Activated CD4-positive, alpha-beta T cell treated with anti-CD3 and anti-CD28 coated beads, Interleukin-2, amount 50 U/mL, for 4 hours (primary cell): ENCODE measurements around the gene MYL6B.

ENCODE experiments used
- DNase-seq, 2 experiments: peaks; one replicate each; pipeline ENCODE4 v3.0.0-alpha.2; 2020

Gene MYL6B

GRCh38 chr12:56124133-56124532, 28.3 kb upstream of the MYL6B start:
- DNase-seq: no peak

- no peak for DNase-seq
Measured at GRCh38 chr12:56126732-56127239, 25.6 kb upstream of the MYL6B start.

- no peak for DNase-seq
Measured at GRCh38 chr12:56127485-56127887, 24.9 kb upstream of the MYL6B start.

- DNase-seq: peak; percentile 96
Measured at GRCh38 chr12:56127888-56128669, 24.3 kb upstream of the MYL6B start, which contains the start of gene ESYT1. Gene ESYT1, plus strand, starts transcription at chr12:56128267. Its CDS starts 53 bp downstream, at chr12:56128320.

- no peak for DNase-seq
Measured at GRCh38 chr12:56128670-56129205, 23.6 kb upstream of the MYL6B start.

DNA sequence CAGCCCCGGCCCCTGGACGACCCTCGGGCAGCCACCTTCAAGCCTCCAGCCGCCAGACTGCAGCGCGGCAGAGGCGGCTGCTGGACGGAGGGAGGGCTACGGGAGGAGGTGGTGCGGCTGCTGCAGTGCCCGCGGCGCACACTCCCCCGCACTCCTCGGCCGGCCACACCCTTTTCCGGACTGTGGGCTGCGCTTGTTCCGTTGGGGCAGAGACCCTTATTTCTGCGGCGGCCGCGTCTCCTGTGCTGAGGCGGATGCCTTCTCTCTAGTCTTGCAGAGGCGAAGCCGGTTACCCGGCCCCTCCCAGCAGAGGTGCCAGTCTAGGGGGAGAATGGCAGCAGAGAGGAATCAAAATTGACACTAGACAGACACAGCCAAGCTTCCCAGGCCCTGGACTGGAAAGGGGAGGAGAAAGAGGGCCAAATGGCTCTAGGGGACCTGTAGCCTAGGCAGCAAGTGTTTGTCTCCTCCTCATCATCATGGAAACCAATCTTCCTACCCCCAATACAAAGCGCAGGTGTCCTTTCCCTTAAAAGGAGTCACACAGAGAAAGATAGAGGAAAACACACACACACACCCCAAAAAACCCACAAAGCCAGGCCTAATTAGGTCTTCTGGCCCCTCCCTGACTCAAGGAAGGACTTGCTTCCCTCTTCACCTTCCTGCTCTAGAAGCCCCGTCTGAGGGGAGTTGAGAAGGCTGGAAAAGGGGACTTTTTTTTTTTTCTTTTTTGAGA, 23.0 kb upstream of the MYL6B start:
- DNase-seq: peak; percentile 54

- DNase-seq: no peak
Measured at GRCh38 chr12:56129942-56130495, 22.4 kb upstream of the MYL6B start.

DNA sequence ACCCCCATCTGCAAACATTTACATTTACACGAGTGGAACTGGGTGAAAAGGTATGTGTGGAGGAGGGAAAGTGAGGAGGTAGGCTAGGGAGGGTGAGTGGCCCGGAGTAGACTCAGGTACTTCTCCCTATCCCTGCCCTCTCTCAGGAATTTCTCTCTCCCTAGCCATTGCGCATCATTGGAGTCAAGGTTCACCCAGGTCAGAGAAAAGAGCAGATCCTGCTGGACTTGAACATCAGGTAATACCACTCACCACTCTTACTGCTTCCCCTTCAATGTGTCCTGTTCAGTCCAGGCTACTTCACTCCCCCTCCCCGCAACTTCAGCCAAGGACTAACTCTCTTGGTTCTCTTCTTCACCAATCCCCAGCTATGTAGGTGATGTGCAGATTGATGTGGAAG, 21.5 kb upstream of the MYL6B start:
- no peak for DNase-seq

GRCh38 chr12:56134897-56135296, 17.5 kb upstream of the MYL6B start:
- no peak for DNase-seq

DNA sequence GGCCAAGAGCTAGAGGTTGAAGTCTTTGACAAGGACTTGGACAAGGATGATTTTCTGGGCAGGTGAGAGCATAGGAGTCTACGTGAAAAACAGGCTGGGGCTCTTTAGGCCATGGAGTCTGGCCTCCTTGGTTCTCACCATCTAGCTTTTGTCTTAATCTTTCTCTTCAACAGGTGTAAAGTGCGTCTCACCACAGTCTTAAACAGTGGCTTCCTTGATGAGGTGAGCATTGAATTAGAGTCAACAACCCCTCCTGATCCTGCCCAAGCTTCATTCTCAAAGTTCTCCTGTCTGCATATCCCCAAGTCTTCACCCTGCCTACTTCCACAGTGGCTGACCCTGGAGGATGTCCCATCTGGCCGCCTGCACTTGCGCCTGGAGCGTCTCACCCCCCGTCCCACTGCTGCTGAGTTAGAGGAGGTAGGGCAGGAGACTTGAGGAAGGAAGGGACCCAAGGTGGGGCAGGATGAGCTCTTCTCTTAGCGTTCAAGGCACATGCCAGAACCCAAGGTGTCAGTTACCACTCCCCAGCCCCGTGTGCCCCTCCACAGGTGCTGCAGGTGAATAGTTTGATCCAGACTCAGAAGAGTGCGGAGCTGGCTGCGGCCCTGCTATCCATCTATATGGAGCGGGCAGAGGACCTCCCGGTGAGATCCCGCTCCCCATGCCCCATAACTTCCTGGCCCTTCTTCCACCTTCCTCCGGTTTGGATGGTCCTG, 14.4 kb upstream of the MYL6B start:
- DNase-seq: no peak

DNA sequence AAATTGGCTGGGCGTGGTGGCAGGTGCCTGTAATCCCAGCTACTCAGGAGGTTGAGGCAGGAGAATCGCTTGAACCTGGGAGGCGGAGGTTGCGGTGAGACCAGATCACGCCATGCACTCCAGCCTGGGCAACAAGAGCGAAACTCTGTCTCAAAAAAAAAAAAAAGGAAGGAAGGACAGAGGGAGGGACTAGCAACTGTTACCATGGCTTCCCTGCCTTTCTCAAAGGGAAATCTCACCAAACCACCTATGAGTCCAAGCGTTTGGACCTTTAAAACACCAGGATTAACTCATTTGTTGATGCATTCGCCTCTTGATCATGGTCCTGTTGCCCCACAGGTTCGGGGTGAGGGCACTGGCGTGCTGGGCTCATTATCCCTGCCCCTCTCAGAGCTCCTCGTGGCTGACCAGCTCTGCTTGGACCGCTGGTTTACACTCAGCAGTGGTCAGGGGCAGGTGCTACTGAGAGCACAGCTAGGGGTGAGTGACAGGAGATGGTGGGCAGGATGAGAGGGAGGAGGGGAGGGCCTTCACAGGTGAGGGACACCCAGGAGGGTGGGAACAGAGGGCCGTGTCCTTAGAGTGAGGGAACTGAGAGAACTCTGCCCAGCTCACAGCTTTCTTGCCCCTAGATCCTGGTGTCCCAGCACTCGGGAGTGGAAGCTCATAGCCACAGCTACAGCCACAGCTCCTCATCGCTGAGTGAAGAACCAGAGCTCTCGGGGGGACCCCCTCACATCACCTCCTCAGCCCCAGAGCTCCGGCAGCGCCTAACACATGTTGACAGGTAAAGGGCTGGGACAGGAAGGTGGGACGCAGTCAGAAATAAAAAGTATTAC, 10.2 kb upstream of the MYL6B start:
- no peak for DNase-seq

DNA sequence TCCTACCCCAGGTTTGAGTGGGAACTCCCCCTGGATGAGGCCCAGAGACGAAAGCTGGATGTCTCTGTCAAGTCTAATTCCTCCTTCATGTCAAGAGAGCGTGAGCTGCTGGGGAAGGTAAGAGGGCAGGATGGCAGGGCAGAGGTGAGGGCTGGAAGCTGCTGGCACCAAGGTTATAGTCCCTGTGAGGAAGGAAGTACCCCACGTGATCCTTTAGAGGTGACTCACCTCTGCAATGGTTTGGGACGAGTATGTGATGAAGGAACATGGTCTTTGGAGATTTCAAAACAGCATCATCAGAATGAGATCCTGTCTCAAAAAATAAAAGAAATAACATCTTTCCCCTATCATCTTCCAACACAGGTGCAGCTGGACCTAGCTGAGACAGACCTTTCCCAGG, 9.2 kb upstream of the MYL6B start:
- no peak for DNase-seq

- DNase-seq: no peak
Measured at GRCh38 chr12:56143870-56144269, 8.5 kb upstream of the MYL6B start.

GRCh38 chr12:56145217-56145616, 7.2 kb upstream of the MYL6B start:
- DNase-seq: no peak

- no peak for DNase-seq
Measured at GRCh38 chr12:56146492-56147460, 5.6 kb upstream of the MYL6B start.

GRCh38 chr12:56150563-56150962, 1.8 kb upstream of the MYL6B start:
- DNase-seq: no peak

DNA sequence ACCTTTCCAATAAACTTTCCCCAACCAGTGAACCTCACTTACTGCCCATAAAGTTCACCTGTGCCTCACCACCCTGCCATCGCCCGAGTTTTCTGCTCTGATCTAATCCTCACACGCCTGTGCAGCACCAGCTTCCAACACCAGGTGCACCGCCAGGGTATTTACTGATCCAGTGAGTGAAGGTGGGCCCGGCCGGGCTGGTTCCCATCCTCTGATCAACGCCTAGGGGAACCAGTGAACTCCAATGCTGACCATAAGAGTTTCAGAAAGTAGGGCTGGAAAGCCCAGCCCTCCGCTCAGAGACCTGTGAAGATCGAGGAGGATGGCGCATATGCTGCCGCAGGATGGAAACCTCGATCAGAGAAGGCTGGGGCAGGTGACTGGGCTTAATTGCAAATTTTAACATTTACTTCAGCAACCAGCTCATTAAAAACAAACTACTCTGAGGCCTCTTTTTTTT, 685 bp upstream of the MYL6B start:
- DNase-seq: peak; percentile 63 to 65

DNA sequence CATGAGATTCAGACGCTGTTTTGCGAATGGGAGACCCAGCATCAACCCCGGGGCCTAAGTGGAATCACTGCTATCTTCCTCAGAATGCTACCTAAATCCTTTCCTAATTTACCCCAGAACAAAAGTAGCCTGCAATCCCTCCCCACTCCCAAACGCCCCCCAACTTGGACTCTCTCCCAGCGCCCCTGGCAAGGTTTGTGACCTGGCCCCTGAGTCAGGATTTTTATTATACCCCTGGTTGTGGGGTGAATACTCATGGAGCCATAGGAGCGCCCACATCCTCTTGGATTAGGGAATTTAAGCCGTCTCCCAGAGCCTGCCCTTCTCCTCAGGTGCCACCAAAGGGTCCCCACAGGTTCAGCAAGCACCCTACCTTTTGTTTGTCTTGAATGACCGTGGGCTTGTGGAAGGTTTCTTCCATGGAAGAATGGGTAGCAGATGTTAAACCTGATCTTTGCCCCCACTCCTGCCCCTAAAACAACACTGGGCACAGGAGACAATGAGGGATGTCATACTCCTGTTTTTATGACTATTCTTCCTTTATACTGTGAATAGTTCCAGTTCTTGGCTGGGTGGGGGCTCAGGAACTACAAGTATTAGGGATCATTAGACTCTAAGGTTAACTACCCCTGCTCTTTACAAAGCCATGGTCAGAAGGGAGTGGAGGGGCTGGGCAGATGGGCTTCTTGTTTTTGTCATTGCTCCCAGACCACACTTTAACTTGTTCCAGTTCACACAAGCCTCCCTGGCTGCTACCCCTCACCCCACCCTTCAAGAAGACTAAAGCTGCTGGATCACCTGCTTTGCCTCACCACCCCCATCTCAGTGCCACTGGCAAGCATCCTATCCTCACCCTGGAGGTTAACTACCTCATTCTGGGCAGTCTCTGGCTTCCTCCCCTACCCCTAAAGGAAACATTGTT, 630 bp downstream of the MYL6B start:
- no peak for DNase-seq

DNA sequence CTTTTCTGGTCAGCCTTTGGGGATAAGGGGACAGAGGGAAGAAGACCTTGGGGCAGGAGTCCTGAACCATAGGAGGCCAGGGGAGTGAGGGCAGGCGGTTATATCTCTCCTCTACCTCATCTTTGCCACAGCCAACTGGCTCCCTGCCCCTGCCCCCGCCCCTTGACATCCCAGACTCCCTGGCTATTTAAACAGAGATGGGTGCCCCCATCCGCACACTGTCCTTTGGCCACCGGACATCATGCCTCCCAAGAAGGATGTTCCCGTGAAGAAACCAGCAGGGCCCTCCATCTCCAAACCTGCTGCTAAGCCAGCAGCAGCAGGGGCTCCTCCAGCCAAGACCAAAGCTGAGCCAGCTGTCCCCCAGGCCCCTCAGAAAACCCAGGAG, 1.3 kb downstream of the MYL6B start:
- DNase-seq: no peak
